Left renal cortex interstitium (tissue), 4 donors: Measurements from ENCODE around the gene RASSF3. TPM values are rescaled to one million over a fixed set of nuclear protein-coding genes. Genes with fewer than 3 reads are reported as not detected.
"Not testable (repeated sequence)": the region's sequence is repeated elsewhere in the genome, so short reads cannot be mapped to it uniquely, and the experiment has no call there.

Experiments used
- DNase-seq, 4 donors: peaks; one replicate each; pipeline ENCODE4 v3.0.0-alpha.2; 2013; ENCODE audit warnings: low read depth in 4 of 4, low spot score in 2 of 4, missing footprints in 1 of 4
- polyA plus RNA-seq, 4 donors: library from polyadenylated mRNA; unstranded; fragments of 120-200 nt; gene quantifications; one replicate each; pipeline ENCODE4 v1.2.1, GENCODE V29; 2013; ENCODE audit not compliant: insufficient read length in 4 of 4

RASSF3 gene
- polyA plus RNA-seq, result 10 to 100 TPM; 17.4 to 20.5 (median 18.8) TPM

- peak in 2 of 4 donors; percentile 45 to 64 for DNase-seq
These were observed at the start of gene RASSF3 for GRCh38 chr12:64610079-64610659. Gene RASSF3, plus strand, starts transcription at chr12:64610495. Its CDS starts 138 bp downstream, at chr12:64610633.

- no peak for DNase-seq
These were observed 48.8 kb upstream of the RASSF3 start for GRCh38 chr12:64561302-64562136.

GRCh38 chr12:64566122-64566521 lies 44.2 kb upstream of the RASSF3 start:
- no peak for DNase-seq

GRCh38 chr12:64566831-64567517 lies 43.3 kb upstream of the RASSF3 start:
- no peak for DNase-seq

GRCh38 chr12:64567570-64567969 lies 42.7 kb upstream of the RASSF3 start:
- DNase-seq, result no peak

- DNase-seq, result no peak
These were observed 42.0 kb upstream of the RASSF3 start for GRCh38 chr12:64568298-64568697.

- no peak for DNase-seq
These were observed 40.2 kb upstream of the RASSF3 start for GRCh38 chr12:64569923-64570691.

GRCh38 chr12:64571411-64571810 lies 38.9 kb upstream of the RASSF3 start:
- no peak for DNase-seq

- DNase-seq, result no peak
These were observed 38.1 kb upstream of the RASSF3 start for GRCh38 chr12:64572241-64572640.

GRCh38 chr12:64574837-64575236 lies 35.5 kb upstream of the RASSF3 start:
- DNase-seq, result no peak

GRCh38 chr12:64577046-64577445 lies 33.2 kb upstream of the RASSF3 start:
- no peak for DNase-seq

GRCh38 chr12:64578566-64578965 lies 31.7 kb upstream of the RASSF3 start:
- DNase-seq, result no peak

GRCh38 chr12:64580681-64581080 lies 29.6 kb upstream of the RASSF3 start:
- DNase-seq, result no peak

GRCh38 chr12:64582114-64582513 lies 28.2 kb upstream of the RASSF3 start:
- DNase-seq, result no peak

- DNase-seq, result no peak
These were observed 27.4 kb upstream of the RASSF3 start for GRCh38 chr12:64582862-64583261.

GRCh38 chr12:64583395-64583770 lies 26.9 kb upstream of the RASSF3 start:
- not testable (repeated sequence) for DNase-seq

GRCh38 chr12:64583771-64584421 lies 26.4 kb upstream of the RASSF3 start:
- peak in 2 of 4 donors; percentile 53 to 56 for DNase-seq

GRCh38 chr12:64585104-64585503 lies 25.2 kb upstream of the RASSF3 start:
- no peak for DNase-seq

- no peak for DNase-seq
These were observed 22.8 kb upstream of the RASSF3 start for GRCh38 chr12:64587447-64587846.

- no peak for DNase-seq
These were observed 20.1 kb upstream of the RASSF3 start for GRCh38 chr12:64590183-64590582.
